SU-DHL-6 (cell line): ENCODE measurements around the gene RLN3.

Experiments
- EZH2phosphoT487 ChIP-seq: fragments of 200-600 bp; sonication (generic), shearing (Covaris generic); conservative IDR thresholded peaks from 2 replicates; pipeline ENCODE4 v1.6.1; 2018; ENCODE audit warnings: mild to moderate bottlenecking, antibody characterized with exemption, low read length, moderate library complexity, mixed read lengths
- TF ChIP-seq, protein P1 (sequence below): fragments of 200-600 bp; sonication (generic); IDR thresholded peaks from one replicate; pipeline ENCODE4 v1.5.1; 2017; ENCODE audit warnings: antibody characterized with exemption, mild to moderate bottlenecking, low read length, moderate library complexity; ENCODE audit not compliant: insufficient read depth, poor library complexity, severe bottlenecking

DNA sequence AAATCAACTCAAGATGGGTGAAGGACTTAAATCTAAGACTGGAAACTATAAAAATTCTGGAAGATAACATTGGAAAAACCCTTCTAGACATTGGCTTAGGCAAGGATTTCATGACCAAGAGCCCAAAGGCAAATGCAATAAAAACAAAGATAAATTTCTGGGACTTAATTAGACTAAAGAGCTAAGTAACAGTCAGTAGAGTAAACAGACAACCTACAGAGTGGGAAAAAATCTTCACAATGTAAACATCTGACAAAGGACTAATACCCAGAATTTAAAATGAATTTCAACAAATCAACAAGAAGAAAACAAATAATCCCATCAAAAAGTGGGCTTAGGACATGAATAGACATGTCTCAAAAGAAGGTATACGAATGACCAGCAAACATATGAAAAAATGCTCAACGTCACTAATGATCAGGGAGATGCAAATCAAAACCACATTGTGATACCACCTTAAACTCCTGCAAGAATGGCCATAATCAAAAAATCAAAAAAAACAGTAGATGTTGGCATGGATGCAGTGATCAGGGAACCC lies 15.5 kb upstream of the RLN3 start:
- TF ChIP-seq, protein P1, sequence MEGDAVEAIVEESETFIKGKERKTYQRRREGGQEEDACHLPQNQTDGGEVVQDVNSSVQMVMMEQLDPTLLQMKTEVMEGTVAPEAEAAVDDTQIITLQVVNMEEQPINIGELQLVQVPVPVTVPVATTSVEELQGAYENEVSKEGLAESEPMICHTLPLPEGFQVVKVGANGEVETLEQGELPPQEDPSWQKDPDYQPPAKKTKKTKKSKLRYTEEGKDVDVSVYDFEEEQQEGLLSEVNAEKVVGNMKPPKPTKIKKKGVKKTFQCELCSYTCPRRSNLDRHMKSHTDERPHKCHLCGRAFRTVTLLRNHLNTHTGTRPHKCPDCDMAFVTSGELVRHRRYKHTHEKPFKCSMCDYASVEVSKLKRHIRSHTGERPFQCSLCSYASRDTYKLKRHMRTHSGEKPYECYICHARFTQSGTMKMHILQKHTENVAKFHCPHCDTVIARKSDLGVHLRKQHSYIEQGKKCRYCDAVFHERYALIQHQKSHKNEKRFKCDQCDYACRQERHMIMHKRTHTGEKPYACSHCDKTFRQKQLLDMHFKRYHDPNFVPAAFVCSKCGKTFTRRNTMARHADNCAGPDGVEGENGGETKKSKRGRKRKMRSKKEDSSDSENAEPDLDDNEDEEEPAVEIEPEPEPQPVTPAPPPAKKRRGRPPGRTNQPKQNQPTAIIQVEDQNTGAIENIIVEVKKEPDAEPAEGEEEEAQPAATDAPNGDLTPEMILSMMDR = no peak
- TF ChIP-seq EZH2phosphoT487 = no peak
